Neural cell (in vitro differentiated cells): ENCODE results near the gene FJX1.

Experiments
- CTCF ChIP-seq: fragments of 450-650 bp; IDR thresholded peaks from 2 replicates; pipeline ENCODE4 v1.5.1; 2014; ENCODE audit warnings: antibody characterized with exemption, mild to moderate bottlenecking, moderate library complexity; ENCODE audit not compliant: poor library complexity, severe bottlenecking
- EP300 ChIP-seq: fragments of 450-650 bp; conservative IDR thresholded peaks from 2 replicates; pipeline ENCODE4 v1.6.1; 2014; ENCODE audit warnings: antibody characterized with exemption, mild to moderate bottlenecking, moderate library complexity; ENCODE audit not compliant: poor library complexity, severe bottlenecking
- POLR2AphosphoS5 ChIP-seq: IDR thresholded peaks from 2 replicates; pipeline ENCODE4 v1.6.1; 2012
- REST ChIP-seq: IDR thresholded peaks from 2 replicates; pipeline ENCODE4 v1.6.1; 2012; ENCODE audit warnings: borderline replicate concordance
- SMC3 ChIP-seq: fragments of 450-650 bp; conservative IDR thresholded peaks from 2 replicates; pipeline ENCODE4 v1.6.1; 2014; ENCODE audit warnings: antibody characterized with exemption, mild to moderate bottlenecking, moderate library complexity; ENCODE audit not compliant: poor library complexity

- no peak for TF ChIP-seq CTCF
- no peak for TF ChIP-seq POLR2AphosphoS5
- TF ChIP-seq EP300: no peak
- no peak for TF ChIP-seq REST
- TF ChIP-seq SMC3: no peak
These were observed 35.1 kb upstream of the FJX1 start for GRCh38 chr11:35583126-35583525.
